ENCODE data around the gene SMIM29.

SMIM29 gene

DNA sequence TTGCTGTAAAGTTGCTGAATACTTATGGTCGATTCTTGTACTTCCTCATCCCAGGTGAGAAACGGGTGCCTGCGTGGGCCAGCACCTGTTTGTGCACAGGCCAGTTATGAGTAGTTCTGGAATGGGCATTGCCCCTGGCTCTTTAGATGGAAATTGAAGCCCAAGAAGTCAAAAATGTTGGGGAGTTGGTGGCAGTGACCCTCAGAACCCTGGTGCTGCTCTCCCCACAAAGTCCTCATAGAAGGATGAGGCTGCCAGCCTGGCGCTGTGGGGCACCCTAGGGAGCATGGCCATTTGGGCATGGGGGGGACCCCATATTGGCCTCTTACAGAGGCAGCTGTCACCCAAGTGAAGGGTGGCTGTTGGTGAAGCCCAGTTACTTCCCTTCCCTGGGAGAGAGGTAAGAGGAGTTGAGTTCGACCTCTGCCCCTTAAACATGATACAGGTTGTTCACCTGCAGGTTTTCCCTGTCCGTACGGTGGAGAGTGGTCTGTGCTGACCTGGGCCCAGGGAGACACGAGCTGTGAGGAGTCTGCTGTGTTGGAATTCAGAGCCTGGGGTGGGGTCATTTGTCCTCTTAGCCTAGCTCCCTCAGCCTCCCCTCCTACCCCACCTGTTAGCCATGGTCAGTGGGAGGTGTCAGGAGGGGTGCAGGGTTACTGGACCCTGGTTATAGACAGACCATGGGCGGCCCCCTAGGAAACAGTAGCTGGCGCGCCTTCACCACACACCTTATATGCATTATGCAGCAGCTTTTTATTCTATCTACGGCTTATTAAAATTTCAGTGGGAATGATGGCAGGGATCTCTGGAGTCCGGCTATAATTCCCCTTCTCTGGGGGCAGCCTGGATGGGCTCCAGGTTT lies 7.2 kb downstream of the SMIM29 start:
- DNase-seq (ENCODE audit: low read depth in 2 of 2, low spot score in 1 of 2) = no peak

DNA sequence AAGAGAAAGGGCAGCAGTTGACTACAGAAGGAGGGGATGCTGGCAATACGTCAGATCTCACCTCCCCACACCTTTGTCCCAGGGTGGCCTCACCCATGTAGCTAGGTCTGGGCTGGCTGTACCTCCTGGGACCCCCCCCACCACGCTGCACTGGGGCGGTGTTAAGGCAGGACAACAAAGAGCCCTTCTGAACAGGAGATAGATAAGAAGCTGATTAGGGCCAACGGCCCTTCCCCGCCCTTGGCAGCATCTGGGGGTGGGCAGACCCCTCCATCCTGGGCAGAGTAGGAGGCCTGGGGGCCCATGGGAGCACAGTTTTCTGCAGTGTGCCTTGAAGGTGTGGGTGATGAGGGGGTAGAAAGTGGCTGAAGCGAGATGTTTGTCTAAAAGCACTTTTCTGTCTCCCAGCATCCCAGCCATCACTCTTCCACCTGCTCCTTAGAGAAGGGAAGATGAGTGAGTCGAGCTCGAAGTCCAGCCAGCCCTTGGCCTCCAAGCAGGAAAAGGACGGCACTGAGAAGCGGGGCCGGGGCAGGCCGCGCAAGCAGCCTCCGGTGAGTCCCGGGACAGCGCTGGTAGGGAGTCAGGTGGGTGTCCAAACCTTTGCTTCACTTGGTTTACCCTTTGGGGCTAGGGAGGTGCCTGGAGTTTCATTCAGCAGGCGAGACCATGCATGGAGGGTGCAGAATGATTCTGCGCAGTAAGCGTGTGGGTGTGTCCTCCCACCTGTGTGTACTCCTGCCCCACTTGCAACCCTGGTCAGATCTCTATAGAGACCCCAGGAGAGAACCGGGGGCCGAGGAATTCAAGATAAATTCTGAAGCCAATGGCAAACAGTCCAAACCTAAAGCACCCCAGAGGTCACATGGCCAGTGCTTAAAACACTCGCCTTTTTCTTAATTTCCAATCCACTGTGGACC lies 8.2 kb downstream of the SMIM29 start:
- DNase-seq (ENCODE audit: low read depth in 2 of 2, low spot score in 1 of 2) = no peak

DNA sequence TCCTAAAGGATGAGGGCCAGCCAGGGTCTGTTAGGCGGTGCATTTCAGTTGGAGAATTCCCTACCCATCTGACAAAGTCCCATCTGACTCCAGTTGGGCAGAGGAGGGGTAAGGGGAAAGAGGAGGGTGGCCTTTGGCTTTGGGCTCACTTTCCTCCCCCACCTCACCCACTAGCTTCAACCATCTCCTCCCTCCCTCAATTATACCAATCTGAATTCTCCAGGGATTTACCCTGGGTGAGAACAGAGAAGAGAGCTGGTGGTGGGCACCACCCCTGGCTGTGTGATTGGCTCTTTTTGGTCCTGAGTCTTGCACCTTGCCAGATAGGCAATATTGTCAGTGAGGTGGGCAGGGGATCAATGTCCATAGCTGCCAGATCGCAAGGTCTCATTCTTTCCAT lies 8.9 kb downstream of the SMIM29 start:
- DNase-seq (ENCODE audit: low read depth in 2 of 2, low spot score in 1 of 2) = no peak

DNA sequence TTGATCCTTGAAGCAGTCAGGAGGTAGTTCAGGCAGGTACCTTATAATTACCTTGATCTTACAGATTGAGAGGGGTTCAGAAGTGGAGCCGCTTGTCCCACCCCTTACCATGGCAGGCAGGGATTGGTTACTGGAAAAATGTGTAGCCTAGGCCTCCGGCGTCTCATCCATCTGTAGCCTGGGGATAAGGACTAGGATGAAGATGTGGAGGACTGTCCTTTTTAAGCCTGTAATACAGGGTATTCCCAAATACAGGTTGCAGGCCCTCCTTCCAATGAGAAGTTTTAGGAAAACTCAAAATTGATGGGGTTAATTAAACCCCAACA lies 9.3 kb downstream of the SMIM29 start:
- no peak for DNase-seq (ENCODE audit: low read depth in 2 of 2, low spot score in 1 of 2)

- DNase-seq (ENCODE audit: low read depth in 2 of 2, low spot score in 1 of 2) = no peak
Measured at GRCh38 chr6:34238585-34239499, 10.0 kb downstream of the SMIM29 start.

DNA sequence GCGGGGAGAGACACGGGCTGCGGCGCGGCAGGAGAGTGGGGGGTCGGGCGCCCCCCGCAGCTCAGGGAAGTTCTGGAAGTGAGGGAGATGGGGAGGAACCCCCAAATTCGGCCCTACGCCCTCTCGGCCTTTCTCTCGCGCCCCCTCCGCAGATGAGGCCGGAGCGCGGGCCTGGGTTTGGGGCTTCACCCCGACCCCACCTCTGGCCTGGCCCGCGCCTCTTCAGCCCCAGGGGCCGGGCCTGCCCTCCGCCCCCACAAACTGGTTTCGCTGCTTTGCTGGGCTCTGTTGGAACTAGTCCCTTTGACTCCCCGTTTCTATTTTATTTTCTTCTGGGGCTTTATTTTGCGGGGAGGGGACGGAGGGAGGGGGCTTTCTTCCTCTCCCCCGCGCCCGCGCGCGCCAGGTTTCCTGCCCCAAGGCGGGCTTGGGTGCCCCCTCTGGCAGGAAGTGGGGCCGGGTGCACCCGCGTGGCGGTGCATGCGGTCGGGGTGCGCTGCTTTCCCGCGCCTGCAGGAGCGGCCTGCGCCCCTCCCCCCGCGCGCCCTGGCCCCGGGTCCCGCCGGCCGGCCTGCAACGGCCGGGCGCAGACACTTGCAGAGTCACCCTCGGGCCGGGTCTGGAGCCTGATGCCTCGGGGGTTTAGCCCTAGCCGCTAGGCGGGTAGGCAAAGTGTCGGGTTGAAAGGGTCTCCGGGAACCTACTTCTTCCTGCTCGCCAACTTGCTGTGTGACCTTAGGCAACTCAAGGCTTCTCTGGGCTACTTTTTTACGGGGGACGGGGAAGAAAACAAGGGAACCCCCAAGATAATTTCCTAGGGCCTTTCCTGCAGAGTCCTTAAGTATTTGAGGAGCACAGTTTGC lies 10.9 kb downstream of the SMIM29 start:
- DNase-seq (ENCODE audit: low read depth in 2 of 2, low spot score in 1 of 2) = peak in 1 of 2 donors; percentile 49

- DNase-seq (ENCODE audit: low read depth in 2 of 2, low spot score in 1 of 2) = no peak
Measured at GRCh38 chr6:34237316-34237721, 11.5 kb downstream of the SMIM29 start.

GRCh38 chr6:34236443-34237315 lies 12.1 kb downstream of the SMIM29 start, which contains the start of gene HMGA1:
Gene HMGA1, plus strand, starts transcription at chr6:34236873. Its CDS starts 3,908 bp downstream, at chr6:34240781.
- DNase-seq (ENCODE audit: low read depth in 2 of 2, low spot score in 1 of 2) = peak; percentile 79 to 87

- DNase-seq (ENCODE audit: low read depth in 2 of 2, low spot score in 1 of 2) = no peak
Measured at GRCh38 chr6:34236131-34236442, 12.7 kb downstream of the SMIM29 start.

- DNase-seq (ENCODE audit: low read depth in 2 of 2, low spot score in 1 of 2) = peak in 1 of 2 donors; percentile 63
Measured at GRCh38 chr6:34235307-34236130, 13.3 kb downstream of the SMIM29 start.

DNA sequence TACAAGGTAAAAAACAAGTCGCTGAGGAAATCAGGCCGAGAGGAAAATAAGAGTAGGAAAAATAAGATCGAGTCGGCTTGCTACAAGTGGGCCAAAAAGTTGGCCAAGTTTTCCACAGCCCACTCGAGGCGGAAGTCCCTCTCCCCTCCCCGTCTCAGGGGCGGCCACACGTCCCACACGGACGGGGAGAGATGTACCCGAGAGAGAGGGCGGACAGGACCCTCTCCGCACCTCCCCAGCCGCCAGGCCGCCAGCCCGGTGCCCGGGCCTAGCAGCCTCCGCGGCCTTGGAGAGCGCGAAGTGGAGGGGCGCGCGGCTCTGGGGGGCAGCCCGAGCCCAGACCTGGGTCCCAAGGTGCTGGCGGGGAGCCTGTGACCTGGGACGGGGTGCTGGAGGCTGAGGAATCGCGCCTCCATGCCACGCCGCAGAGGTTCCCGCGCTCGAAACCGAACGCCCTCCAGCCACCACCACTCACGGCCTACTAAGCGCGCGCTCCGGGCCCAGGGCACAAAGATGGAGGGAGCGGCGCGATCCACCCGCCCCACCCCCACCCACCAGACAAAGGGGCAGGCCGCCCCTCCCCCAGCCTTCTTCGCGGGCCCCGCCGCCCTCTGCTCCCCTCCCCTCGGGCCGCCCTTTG lies 14.0 kb downstream of the SMIM29 start:
- DNase-seq (ENCODE audit: low read depth in 2 of 2, low spot score in 1 of 2) = no peak

DNA sequence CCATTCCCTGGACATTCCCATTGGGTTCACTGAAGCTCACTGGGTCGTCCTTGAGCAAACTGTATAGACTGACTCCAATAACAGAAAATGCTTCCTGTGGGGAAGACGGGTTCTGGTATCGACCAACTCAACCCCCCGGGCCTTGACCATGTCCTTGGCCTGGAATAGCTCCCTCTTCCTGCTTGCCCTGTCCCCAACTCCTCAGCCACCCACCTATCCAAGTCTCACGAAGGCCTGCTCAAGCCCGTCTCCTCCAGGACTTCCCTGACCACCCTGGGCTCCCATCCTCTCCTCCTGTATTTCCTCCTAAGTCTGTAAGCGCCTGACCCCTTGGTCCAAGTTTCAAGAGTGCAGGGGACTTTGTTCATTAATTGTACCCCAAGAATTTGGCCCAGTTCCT lies 14.9 kb downstream of the SMIM29 start:
- no peak for DNase-seq (ENCODE audit: low read depth in 2 of 2, low spot score in 1 of 2)

- DNase-seq (ENCODE audit: low read depth in 2 of 2, low spot score in 1 of 2) = no peak
Measured at GRCh38 chr6:34232901-34233300, 15.9 kb downstream of the SMIM29 start.

DNA sequence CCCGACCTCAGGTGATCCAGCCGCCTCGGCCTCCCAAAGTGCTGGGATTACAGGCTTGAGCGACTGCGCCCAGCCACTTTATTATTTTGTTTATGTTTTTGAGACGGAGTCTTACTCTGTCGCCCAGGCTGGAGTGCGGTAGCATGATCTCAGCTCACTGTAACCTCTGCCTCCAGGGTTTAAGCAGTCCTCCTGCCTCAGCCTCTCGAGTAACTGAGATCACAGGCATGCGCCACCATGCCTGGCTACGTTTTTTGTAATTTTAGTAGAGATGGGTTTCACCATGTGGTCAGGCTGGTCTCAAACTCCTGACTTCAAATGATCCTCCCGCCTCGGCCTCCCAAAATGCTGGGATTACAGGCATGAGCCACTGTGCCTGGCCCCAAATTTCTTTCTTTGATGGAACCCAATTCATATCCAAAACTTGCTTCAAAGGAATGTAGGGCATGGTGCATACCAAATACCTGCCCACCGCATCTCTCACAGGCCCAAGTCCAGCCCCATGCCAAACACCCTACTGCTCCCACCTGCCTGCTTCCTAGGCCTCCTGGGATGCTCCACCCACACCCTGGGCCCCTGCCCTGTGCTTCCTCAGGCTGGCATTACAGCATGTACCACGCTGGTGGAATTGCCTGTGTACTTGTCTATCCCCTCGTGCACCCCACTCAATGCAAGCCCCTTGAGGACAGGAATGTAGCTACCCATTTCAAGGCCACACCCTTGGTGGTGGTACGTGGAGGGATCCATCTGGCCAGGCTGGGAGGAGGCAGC lies 17.1 kb downstream of the SMIM29 start:
- no peak for DNase-seq (ENCODE audit: low read depth in 2 of 2, low spot score in 1 of 2)

- no peak for DNase-seq (ENCODE audit: low read depth in 2 of 2, low spot score in 1 of 2)
Measured at GRCh38 chr6:34230653-34231371, 18.0 kb downstream of the SMIM29 start.

- no peak for DNase-seq (ENCODE audit: low read depth in 2 of 2, low spot score in 1 of 2)
Measured at GRCh38 chr6:34229877-34230276, 18.9 kb downstream of the SMIM29 start.
